Panc1 (cell line): Measurements from ENCODE around the gene SGPL1. TPM values are rescaled to one million over a fixed set of nuclear protein-coding genes. Genes with fewer than 3 reads are reported as not detected.

ENCODE experiments used
- ATAC-seq: fragments of 200-7000 bp; cut with Tn5 transposase; 2 replicates; pipeline ENCODE4 v1.9.1; 2020; ENCODE audit warnings: mild to moderate bottlenecking, moderate library complexity
- BruUV-seq: library from RNA; stranded (reverse); fragments of 400-500 nt; replicated peaks from 2 replicates; lab custom pipeline; 2021; lab: Mats Ljungman, UMichigan
- CTCF ChIA-PET: fragments of 300-600 bp; sonication (Branson Sonifier 250); formaldehyde crosslinking; loops from one replicate; lab custom pipeline; 2022; ENCODE audit warnings: antibody characterized with exemption; lab: Charles Lee
- POLR2A ChIA-PET: fragments of 300-600 bp; sonication (Branson Sonifier 250); formaldehyde crosslinking; loops from one replicate; lab custom pipeline; 2022; ENCODE audit warnings: antibody characterized with exemption; lab: Charles Lee
- DNase-seq: peaks from one replicate; pipeline ENCODE4 v3.0.0-alpha.2; 2010; ENCODE audit warnings: low read depth, low spot score
- H3K27ac ChIP-seq: 2 replicates; pipeline ENCODE4 v1.5.1; 2011; ENCODE audit warnings: mild to moderate bottlenecking, low read length, inconsistent platforms
- H3K27me3 ChIP-seq: fragments of 200-500 bp; sonication (Bioruptor generic); 2 replicates; pipeline ENCODE4 v1.6.0; 2014; ENCODE audit warnings: low read length, inconsistent platforms; ENCODE audit not compliant: control insufficient read depth, insufficient read depth
- H3K36me3 ChIP-seq: fragments of 200-500 bp; sonication (Bioruptor generic); 2 replicates; pipeline ENCODE4 v1.5.1; 2014; ENCODE audit warnings: inconsistent platforms, mild to moderate bottlenecking, low read length, moderate library complexity; ENCODE audit not compliant: control insufficient read depth, insufficient read depth
- H3K4me1 ChIP-seq: 2 replicates; pipeline ENCODE4 v1.5.1; 2011; ENCODE audit warnings: inconsistent platforms, mild to moderate bottlenecking, low read length, moderate library complexity; ENCODE audit not compliant: control insufficient read depth, insufficient read depth
- H3K4me3 ChIP-seq, 2 experiments: 2 replicates each; pipeline ENCODE4 v1.5.1; 2011 to 2012; ENCODE audit warnings: low read depth in 2 of 2, low read length in 2 of 2, mild to moderate bottlenecking in 2 of 2, inconsistent platforms in 1 of 2, moderate library complexity in 1 of 2
- H3K9me3 ChIP-seq: fragments of 200-500 bp; sonication (Bioruptor generic); 2 replicates; pipeline ENCODE4 v1.5.1; 2014; ENCODE audit warnings: low read depth, mild to moderate bottlenecking, inconsistent platforms, low read length, moderate library complexity; ENCODE audit not compliant: control insufficient read depth, insufficient read depth
- POLR2AphosphoS5 ChIP-seq: IDR thresholded peaks from 2 replicates; pipeline ENCODE4 v1.6.1; 2012; ENCODE audit warnings: mild to moderate bottlenecking, low read depth, low read length, moderate library complexity
- REST ChIP-seq, 2 experiments: IDR thresholded peaks; 2 replicates each; pipeline ENCODE4 v1.6.1; 2011 to 2012; ENCODE audit warnings: low read depth in 2 of 2, control low read depth in 1 of 2, low read length in 1 of 2, mild to moderate bottlenecking in 1 of 2, moderate library complexity in 1 of 2; ENCODE audit not compliant: insufficient read depth in 1 of 2
- SIN3A ChIP-seq: IDR thresholded peaks from 2 replicates; pipeline ENCODE4 v1.6.1; 2012; ENCODE audit warnings: low read depth, mild to moderate bottlenecking, low read length, moderate library complexity, borderline replicate concordance; ENCODE audit not compliant: insufficient read depth
- TCF7L2 ChIP-seq: IDR thresholded peaks from 2 replicates; pipeline ENCODE4 v1.6.1; 2011; ENCODE audit warnings: mild to moderate bottlenecking, low read depth, low read length, inconsistent platforms
- in situ Hi-C: cut with HindIII; loops from 2 replicates; pipeline ENCODE4 v1.10.0; 2016; ENCODE audit warnings: low sequenced_read_pairs, low pct_unique_long_range_greater_than_20kb
- intact Hi-C: fragments of 100-400 bp; cut with micrococcal nuclease; formaldehyde crosslinking; loops from one replicate; pipeline ENCODE4 v1.10.0; 2022; ENCODE audit not compliant: unreplicated experiment
- total RNA-seq: library from RNA; stranded (reverse); gene quantifications from one replicate; pipeline ENCODE4 v1.2.1, GENCODE V29; 2021; ENCODE audit not compliant: unreplicated experiment
- TF ChIP-seq, protein P1 (sequence below): fragments of 450-650 bp; IDR thresholded peaks from 2 replicates; pipeline ENCODE4 v1.5.1; 2017; ENCODE audit warnings: mild to moderate bottlenecking

SGPL1 gene
- total RNA-seq, 1 experiment from 2014 or later, result 103 TPM

- intact Hi-C loops (no loop called here), in situ Hi-C loops (no loop called here)
- ChIA-PET POLR2A (interaction anchor here (0.8 kb wide), 1 partner anchor 14 kb away, joined by 5 read pairs; no protein-coding TSS in a partner anchor), CTCF (interaction anchor here (0.6 to 1.5 kb wide), 2 partner anchors 16 to 342 kb away, joined by 3 read pairs; no protein-coding TSS in a partner anchor)
- no TSS peak for BruUV-seq
- TF ChIP-seq POLR2AphosphoS5 (no peak), SIN3A (no peak), REST (IDR thresholded peaks at IDR 0.05; ENCODE audit: insufficient read depth in 1 of 2, low read depth in 2 of 2, low read length in 1 of 2) (no peak), TCF7L2 (no peak)
- TF ChIP-seq, protein P1, sequence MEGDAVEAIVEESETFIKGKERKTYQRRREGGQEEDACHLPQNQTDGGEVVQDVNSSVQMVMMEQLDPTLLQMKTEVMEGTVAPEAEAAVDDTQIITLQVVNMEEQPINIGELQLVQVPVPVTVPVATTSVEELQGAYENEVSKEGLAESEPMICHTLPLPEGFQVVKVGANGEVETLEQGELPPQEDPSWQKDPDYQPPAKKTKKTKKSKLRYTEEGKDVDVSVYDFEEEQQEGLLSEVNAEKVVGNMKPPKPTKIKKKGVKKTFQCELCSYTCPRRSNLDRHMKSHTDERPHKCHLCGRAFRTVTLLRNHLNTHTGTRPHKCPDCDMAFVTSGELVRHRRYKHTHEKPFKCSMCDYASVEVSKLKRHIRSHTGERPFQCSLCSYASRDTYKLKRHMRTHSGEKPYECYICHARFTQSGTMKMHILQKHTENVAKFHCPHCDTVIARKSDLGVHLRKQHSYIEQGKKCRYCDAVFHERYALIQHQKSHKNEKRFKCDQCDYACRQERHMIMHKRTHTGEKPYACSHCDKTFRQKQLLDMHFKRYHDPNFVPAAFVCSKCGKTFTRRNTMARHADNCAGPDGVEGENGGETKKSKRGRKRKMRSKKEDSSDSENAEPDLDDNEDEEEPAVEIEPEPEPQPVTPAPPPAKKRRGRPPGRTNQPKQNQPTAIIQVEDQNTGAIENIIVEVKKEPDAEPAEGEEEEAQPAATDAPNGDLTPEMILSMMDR, result no peak
- H3K4me1 ChIP-seq, result no peaks in the 10 kb centered on the region
- no peak overlapping the region for H3K4me3 ChIP-seq
- no peak for ATAC-seq
- no peak overlapping the region for H3K27ac ChIP-seq
- no peaks in the 10 kb centered on the region for H3K9me3 ChIP-seq
- H3K27me3 ChIP-seq, result no peaks in the 10 kb centered on the region
- DNase-seq, result no peak
- H3K36me3 ChIP-seq, result 0 out of 2 replicates have a peak, but pooled peaks cover 1% of the 10 kb centered on the region
Measured at GRCh38 chr10:70864935-70865334, 49.2 kb downstream of the SGPL1 start.

DNA sequence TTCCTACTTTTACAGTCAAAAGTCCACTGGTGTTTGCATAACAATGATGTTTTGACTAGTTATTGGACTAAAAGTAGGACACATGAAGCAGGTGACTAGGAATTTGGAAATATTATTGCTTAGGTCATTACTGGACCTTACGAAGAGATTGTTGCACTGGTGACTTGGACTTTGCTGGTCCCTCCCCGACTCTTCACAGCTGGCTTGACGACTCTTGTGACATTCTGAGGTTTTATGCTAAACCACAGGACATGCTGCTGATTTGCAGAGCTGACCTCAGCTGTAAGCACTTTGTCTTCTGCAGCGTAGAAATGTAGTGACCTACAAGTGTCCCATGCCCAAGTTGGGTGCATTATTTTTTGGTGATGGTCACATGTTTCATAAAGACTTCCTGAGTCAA lies 50.7 kb downstream of the SGPL1 start:
- ChIA-PET CTCF (no interaction called here), POLR2A (no interaction called here)
- Histone ChIP-seq H3K36me3 (no peaks in the 10 kb centered on the region; the same call in 1 of the 2 replicates), H3K9me3 (no peaks in the 10 kb centered on the region), H3K27me3 (no peaks in the 10 kb centered on the region), H3K27ac (no peak overlapping the region), H3K4me1 (no peaks in the 10 kb centered on the region), H3K4me3 (no peak overlapping the region)
- no peak for TF ChIP-seq REST (IDR thresholded peaks at IDR 0.05; ENCODE audit: insufficient read depth in 1 of 2, low read depth in 2 of 2, low read length in 1 of 2)
- no peak for TF ChIP-seq POLR2AphosphoS5
- TF ChIP-seq TCF7L2, result no peak
- no peak for TF ChIP-seq SIN3A
- TF ChIP-seq, protein P1, result no peak
- DNase-seq (no peak), ATAC-seq (no peak)
- intact Hi-C loops (no loop called here), in situ Hi-C loops (no loop called here)
- BruUV-seq, result no TSS peak
